Glutamatergic neuron (in vitro differentiated cells): ENCODE results near the gene RAD51B. TPM values are rescaled to one million over a fixed set of nuclear protein-coding genes. Genes with fewer than 3 reads are reported as not detected.
"Not testable (repeated sequence)": the region's sequence is repeated elsewhere in the genome, so short reads cannot be mapped to it uniquely, and the experiment has no call there.

Experiments
- DNase-seq: peaks from one replicate; pipeline ENCODE4 v3.0.0; 2022
- H3K27ac Mint-ChIP-seq: one replicate; pipeline ENCODE4 v1.8.0; 2020; ENCODE audit warnings: mild to moderate bottlenecking, mixed read lengths, inconsistent platforms; ENCODE audit not compliant: unreplicated experiment
- H3K27me3 Mint-ChIP-seq: one replicate; pipeline ENCODE4 v1.8.0; 2020; ENCODE audit warnings: mild to moderate bottlenecking, moderate library complexity, mixed read lengths, inconsistent platforms; ENCODE audit not compliant: unreplicated experiment
- H3K36me3 Mint-ChIP-seq: one replicate; pipeline ENCODE4 v1.8.0; 2020; ENCODE audit warnings: mild to moderate bottlenecking, mixed read lengths, inconsistent platforms; ENCODE audit not compliant: unreplicated experiment
- H3K4me1 Mint-ChIP-seq: one replicate; pipeline ENCODE4 v1.8.0; 2020; ENCODE audit warnings: mild to moderate bottlenecking, low read depth, mixed read lengths, inconsistent platforms; ENCODE audit not compliant: unreplicated experiment
- H3K4me3 Mint-ChIP-seq: one replicate; pipeline ENCODE4 v1.8.0; 2020; ENCODE audit warnings: mild to moderate bottlenecking, mixed read lengths, inconsistent platforms; ENCODE audit not compliant: unreplicated experiment
- H3K9me3 Mint-ChIP-seq: one replicate; pipeline ENCODE4 v1.8.0; 2020; ENCODE audit warnings: mild to moderate bottlenecking, moderate library complexity, mixed read lengths, inconsistent platforms; ENCODE audit not compliant: unreplicated experiment
- total RNA-seq: library from RNA; stranded (reverse); fragmentation: NEBNext Ultra II Directional; extraction: Animal tissue kit (Norgen Biotek cat#: 25700); gene quantifications from one replicate; pipeline ENCODE4 v1.2.1, GENCODE V29; 2021; ENCODE audit not compliant: unreplicated experiment
- TF ChIP-seq, protein P1 (sequence below): fragments of 200-600 bp; sonication (generic); IDR thresholded peaks from one replicate; pipeline ENCODE4 v1.5.0; 2021; ENCODE audit not compliant: partially characterized antibody, unreplicated experiment

RAD51B gene
- total RNA-seq, 1 donor from 2014 or later: 9.7 TPM

DNA sequence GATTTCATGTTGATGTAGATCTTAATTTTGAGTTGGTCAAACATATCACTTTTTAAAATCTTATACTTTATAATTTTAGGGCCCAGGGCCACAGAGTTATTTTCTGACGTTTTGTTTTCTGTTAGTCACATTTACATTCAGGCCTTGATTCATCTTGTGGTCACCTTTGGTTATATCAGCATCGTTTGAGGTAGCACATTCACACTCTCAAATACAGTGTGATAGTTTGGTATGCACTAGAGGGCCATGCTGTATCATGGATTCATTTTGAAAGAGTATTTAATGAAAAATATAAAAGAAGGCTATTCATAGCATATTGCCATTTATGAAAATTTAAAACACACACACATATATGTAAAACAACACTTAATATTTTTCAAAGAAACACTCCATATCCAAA, 274.6 kb downstream of the RAD51B start:
- Mint-ChIP-seq H3K27me3 (no peaks in the 10 kb centered on the region), H3K9me3 (no peaks in the 10 kb centered on the region), H3K4me3 (no peak overlapping the region), H3K27ac (no peak overlapping the region), H3K4me1 (peaks cover 2% of the 10 kb centered on the region), H3K36me3 (no peaks in the 10 kb centered on the region)
- TF ChIP-seq, protein P1, sequence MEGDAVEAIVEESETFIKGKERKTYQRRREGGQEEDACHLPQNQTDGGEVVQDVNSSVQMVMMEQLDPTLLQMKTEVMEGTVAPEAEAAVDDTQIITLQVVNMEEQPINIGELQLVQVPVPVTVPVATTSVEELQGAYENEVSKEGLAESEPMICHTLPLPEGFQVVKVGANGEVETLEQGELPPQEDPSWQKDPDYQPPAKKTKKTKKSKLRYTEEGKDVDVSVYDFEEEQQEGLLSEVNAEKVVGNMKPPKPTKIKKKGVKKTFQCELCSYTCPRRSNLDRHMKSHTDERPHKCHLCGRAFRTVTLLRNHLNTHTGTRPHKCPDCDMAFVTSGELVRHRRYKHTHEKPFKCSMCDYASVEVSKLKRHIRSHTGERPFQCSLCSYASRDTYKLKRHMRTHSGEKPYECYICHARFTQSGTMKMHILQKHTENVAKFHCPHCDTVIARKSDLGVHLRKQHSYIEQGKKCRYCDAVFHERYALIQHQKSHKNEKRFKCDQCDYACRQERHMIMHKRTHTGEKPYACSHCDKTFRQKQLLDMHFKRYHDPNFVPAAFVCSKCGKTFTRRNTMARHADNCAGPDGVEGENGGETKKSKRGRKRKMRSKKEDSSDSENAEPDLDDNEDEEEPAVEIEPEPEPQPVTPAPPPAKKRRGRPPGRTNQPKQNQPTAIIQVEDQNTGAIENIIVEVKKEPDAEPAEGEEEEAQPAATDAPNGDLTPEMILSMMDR: no peak
- DNase-seq: no peak

DNA sequence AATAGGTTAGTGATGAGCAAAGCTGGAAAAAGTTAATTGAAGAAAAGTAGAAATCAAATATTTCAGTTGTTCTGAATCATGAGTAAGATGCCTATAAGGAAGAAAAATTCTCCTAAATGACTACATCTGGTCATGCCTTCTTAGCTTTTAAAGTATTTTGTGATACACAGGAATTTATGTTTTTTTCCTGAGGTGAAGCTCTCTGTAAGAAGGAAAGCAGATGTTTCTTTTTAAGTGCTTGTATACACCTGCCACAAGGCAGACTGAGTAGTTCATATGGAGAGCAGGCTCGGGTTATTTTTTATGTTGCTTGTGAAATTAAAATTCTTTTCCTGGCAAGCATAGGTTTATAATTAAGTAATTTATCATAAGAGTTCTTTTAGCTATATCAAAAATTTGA, 275.2 kb downstream of the RAD51B start:
- Mint-ChIP-seq H3K27ac (no peak overlapping the region), H3K36me3 (no peaks in the 10 kb centered on the region), H3K4me3 (no peak overlapping the region), H3K4me1 (no peaks in the 10 kb centered on the region), H3K27me3 (no peaks in the 10 kb centered on the region), H3K9me3 (no peaks in the 10 kb centered on the region)
- no peak for DNase-seq
- TF ChIP-seq, protein P1: no peak

DNA sequence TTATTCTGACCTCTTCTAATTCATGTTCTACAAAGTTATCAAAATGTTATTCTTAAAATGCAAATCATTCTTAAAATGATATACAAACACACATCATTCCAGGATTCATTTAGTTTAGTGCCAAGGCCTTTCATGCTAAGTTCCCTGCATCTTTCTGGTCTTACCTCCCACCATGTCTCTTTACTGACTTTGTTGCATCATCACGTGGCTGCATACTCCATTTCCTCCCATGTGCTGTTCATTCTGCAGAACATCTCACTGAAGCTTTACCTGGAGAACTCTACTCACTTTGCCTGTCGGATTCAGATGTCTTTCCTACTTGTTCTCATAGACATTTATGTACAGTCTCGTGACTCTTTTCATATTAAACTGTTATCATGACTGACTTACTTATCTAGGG, 278.1 kb downstream of the RAD51B start:
- TF ChIP-seq, protein P1: no peak
- H3K36me3 Mint-ChIP-seq: peaks cover 14% of the 10 kb centered on the region
- DNase-seq: no peak
- H3K4me3 Mint-ChIP-seq: no peak overlapping the region
- H3K9me3 Mint-ChIP-seq: no peaks in the 10 kb centered on the region
- no peaks in the 10 kb centered on the region for H3K4me1 Mint-ChIP-seq
- no peaks in the 10 kb centered on the region for H3K27me3 Mint-ChIP-seq
- no peak overlapping the region for H3K27ac Mint-ChIP-seq

DNA sequence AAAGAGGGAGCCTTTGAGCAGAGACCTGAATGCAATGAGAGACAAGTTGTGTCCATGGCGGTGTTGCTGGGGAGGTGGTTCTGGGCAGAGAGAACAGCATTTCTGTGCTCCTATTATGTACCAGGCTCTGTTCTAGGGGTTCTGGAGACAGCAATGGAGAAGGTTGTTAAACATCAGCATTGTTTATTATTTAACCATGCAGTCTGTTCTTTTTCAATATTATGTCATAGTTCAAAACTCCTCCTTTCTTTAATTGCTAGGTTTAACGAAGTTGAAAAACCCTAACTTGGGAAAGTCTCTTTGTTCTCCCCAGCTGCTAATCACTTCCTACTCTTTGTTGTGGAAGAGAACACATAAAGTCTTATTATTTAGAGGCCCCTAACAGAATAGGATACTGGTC, 279.3 kb downstream of the RAD51B start:
- DNase-seq: no peak
- Mint-ChIP-seq H3K9me3 (no peaks in the 10 kb centered on the region), H3K27me3 (no peaks in the 10 kb centered on the region), H3K4me3 (no peak overlapping the region), H3K4me1 (no peaks in the 10 kb centered on the region), H3K36me3 (peaks cover 14% of the 10 kb centered on the region), H3K27ac (no peak overlapping the region)
- TF ChIP-seq, protein P1: no peak

DNA sequence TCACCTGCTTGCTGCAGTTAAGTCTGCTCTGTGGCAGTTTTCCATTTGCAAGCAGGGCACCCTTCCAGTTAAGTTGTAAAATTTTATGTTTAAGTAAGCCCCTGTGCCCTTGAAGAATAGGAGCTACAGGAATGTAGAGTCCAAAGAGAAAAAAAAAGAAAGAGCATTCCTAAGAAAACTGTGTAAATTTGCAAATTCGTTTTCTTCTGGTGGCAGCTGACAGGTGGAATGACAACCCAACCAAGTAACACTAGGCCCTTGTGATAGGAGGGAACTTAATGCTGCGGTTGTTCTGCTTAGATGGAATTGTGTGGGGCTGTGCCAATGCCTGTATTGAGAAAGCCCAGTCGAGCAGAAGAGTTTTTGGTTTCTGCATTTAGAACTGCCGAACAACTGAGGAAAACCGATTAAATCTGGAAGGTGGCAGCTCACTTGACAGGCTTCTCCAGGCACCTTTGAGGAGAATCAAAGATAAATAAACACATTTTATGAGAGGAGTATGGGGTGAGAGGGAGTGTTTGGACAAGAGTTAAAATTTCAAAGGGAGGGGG, 280.0 kb downstream of the RAD51B start:
- Mint-ChIP-seq H3K9me3 (no peaks in the 10 kb centered on the region), H3K27ac (no peak overlapping the region), H3K4me3 (no peak overlapping the region), H3K4me1 (no peaks in the 10 kb centered on the region), H3K36me3 (peaks cover 14% of the 10 kb centered on the region), H3K27me3 (no peaks in the 10 kb centered on the region)
- TF ChIP-seq, protein P1: no peak
- DNase-seq: no peak

DNA sequence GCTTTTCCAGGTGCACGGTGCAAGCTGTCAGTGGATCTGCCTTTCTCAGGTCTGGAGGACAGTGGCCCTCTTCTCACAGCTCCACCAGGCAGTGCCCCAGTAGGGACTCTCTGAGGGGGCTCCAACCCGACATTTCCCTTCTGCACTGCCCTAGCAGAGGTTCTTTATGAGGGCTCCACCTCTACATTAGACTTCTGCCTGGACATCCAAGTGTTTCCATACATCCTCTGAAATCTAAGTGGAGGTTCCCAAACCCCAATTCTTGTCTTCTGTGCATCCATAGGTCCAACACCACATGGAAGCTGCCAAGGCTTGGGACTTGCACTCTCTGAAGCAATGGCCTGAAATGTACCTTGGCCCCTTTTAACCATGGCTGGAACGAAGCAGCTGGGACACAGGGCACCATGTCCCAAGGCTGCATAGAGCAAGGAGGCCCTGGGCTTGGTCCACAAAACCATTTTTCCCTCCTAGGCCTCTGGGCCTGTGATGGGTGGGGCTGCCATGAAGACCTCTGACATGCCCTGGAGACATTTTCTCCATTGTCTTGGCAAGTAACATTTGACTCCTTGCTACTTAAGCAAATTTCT, 282.2 kb downstream of the RAD51B start:
- H3K36me3 Mint-ChIP-seq: peaks cover 14% of the 10 kb centered on the region
- not testable (repeated sequence) for H3K4me3 Mint-ChIP-seq, H3K27me3 Mint-ChIP-seq, DNase-seq, H3K9me3 Mint-ChIP-seq, H3K4me1 Mint-ChIP-seq, H3K27ac Mint-ChIP-seq
